Endothelial cell of umbilical vein (primary cell): ENCODE data around the gene RIPOR3. TPM values are rescaled to one million over a fixed set of nuclear protein-coding genes. Genes with fewer than 3 reads are reported as not detected.

Experiments used
- BruUV-seq: library from RNA; stranded (reverse); fragments of 400-500 nt; replicated peaks from 2 replicates; lab custom pipeline; 2021; lab: Mats Ljungman, UMichigan
- CTCF ChIA-PET: fragments of 300-600, 350-600 bp; sonication (Branson Sonifier 250); formaldehyde crosslinking; loops from one replicate; lab custom pipeline; 2021; ENCODE audit warnings: antibody characterized with exemption, inconsistent platforms; lab: Charles Lee
- POLR2A ChIA-PET: fragments of 300-600, 350-600 bp; sonication (Branson Sonifier 250); formaldehyde crosslinking; loops from one replicate; lab custom pipeline; 2021; ENCODE audit warnings: antibody characterized with exemption, inconsistent platforms; lab: Charles Lee
- DNase-seq: peaks from one replicate; pipeline ENCODE4 v3.0.0-alpha.2; 2011; ENCODE audit warnings: low read depth, low spot score
- FAIRE-seq: peaks from 2 replicates; lab custom pipeline; 2011; peaks lifted over from hg19 to GRCh38; lab: Jason Lieb, UNC
- H2AFZ ChIP-seq: 2 replicates; pipeline ENCODE4 v1.6.0; 2012; ENCODE audit warnings: low read depth, low read length, control low read depth, inconsistent platforms
- H3K27ac ChIP-seq: 2 replicates; pipeline ENCODE4 v1.5.1; 2011; ENCODE audit warnings: low read depth, mild to moderate bottlenecking, control low read depth, low read length, moderate library complexity; ENCODE audit not compliant: insufficient read depth
- H3K27me3 ChIP-seq, 2 experiments: 2 replicates each; pipeline versions ENCODE4 v1.6.0 to v1.6.1; 2011; ENCODE audit warnings: low read length in 2 of 2, mixed read lengths in 1 of 2; ENCODE audit not compliant: control insufficient read depth in 2 of 2, insufficient read depth in 2 of 2
- H3K36me3 ChIP-seq, 2 experiments: 2 replicates in 1 of 2; 3 replicates in 1 of 2; pipeline ENCODE4 v1.5.1; 2011; ENCODE audit warnings: low read length in 2 of 2, mild to moderate bottlenecking in 1 of 2, moderate library complexity in 1 of 2; ENCODE audit not compliant: control insufficient read depth in 2 of 2, insufficient read depth in 2 of 2; ENCODE audit errors: extremely low read depth in 1 of 2
- H3K4me1 ChIP-seq: 3 replicates; pipeline ENCODE4 v1.5.1; 2011; ENCODE audit warnings: mild to moderate bottlenecking, low read length; ENCODE audit not compliant: control insufficient read depth, insufficient read depth; ENCODE audit errors: extremely low read depth
- H3K4me2 ChIP-seq: 2 replicates; pipeline ENCODE4 v1.6.1; 2011; ENCODE audit warnings: low read length, control low read depth, mixed read lengths; ENCODE audit not compliant: insufficient read depth
- H3K4me3 ChIP-seq, 3 experiments: fragments of 200-600 bp in 1 of 3; sonication (generic), shearing (Covaris generic) in 1 of 3; replicated peaks in 1 of 3; 2 replicates each; pipeline ENCODE4 v1.5.1; 2011 to 2016; ENCODE audit warnings: control low read depth in 3 of 3, low read length in 3 of 3, mild to moderate bottlenecking in 2 of 3, inconsistent platforms in 1 of 3, low read depth in 1 of 3, moderate library complexity in 1 of 3; ENCODE audit not compliant: insufficient read depth in 1 of 3
- H3K79me2 ChIP-seq: 2 replicates; pipeline ENCODE4 v1.6.0; 2012; ENCODE audit warnings: low read length, inconsistent platforms; ENCODE audit not compliant: control insufficient read depth, insufficient read depth
- H3K9ac ChIP-seq: replicated peaks from 2 replicates; pipeline ENCODE3; 2011; ENCODE audit warnings: low read length, control low read depth; ENCODE audit not compliant: insufficient read depth; ENCODE audit errors: extremely low read depth
- H3K9me1 ChIP-seq: replicated peaks from 3 replicates; pipeline ENCODE4 v1.6.0; 2011; ENCODE audit warnings: mild to moderate bottlenecking, low read length; ENCODE audit not compliant: control insufficient read depth, insufficient read depth; ENCODE audit errors: extremely low read depth
- H3K9me3 ChIP-seq: replicated peaks from 2 replicates; pipeline ENCODE4 v1.5.1; 2012; ENCODE audit warnings: low read length, inconsistent platforms; ENCODE audit not compliant: control insufficient read depth, insufficient read depth
- H4K20me1 ChIP-seq: replicated peaks from 2 replicates; pipeline ENCODE3; 2011; ENCODE audit warnings: mild to moderate bottlenecking, low read length; ENCODE audit not compliant: control insufficient read depth, insufficient read depth; ENCODE audit errors: extremely low read depth
- EZH2 ChIP-seq: IDR thresholded peaks from 2 replicates; pipeline ENCODE4 v1.6.1; 2012; ENCODE audit warnings: borderline replicate concordance, low read depth, mild to moderate bottlenecking, moderate library complexity, low read length, inconsistent platforms; ENCODE audit not compliant: severe bottlenecking
- FOS ChIP-seq: IDR thresholded peaks from 2 replicates; pipeline ENCODE4 v1.6.1; 2011; ENCODE audit warnings: mild to moderate bottlenecking, low read length, moderate library complexity, borderline replicate concordance; ENCODE audit not compliant: insufficient read depth
- GATA2 ChIP-seq: IDR thresholded peaks from 2 replicates; pipeline ENCODE4 v1.7.0; 2011; ENCODE audit warnings: low read depth, mild to moderate bottlenecking, moderate library complexity, mixed read lengths, low read length; ENCODE audit not compliant: insufficient read length, insufficient read depth
- JUN ChIP-seq: IDR thresholded peaks from 2 replicates; pipeline ENCODE4 v1.6.1; 2011; ENCODE audit warnings: borderline replicate concordance, low read depth; ENCODE audit not compliant: insufficient read length, insufficient read depth
- MYC ChIP-seq: IDR thresholded peaks from one replicate; pipeline ENCODE4 v1.6.1; 2011; ENCODE audit warnings: mild to moderate bottlenecking, low read depth, low read length
- POLR2A ChIP-seq: IDR thresholded peaks from 2 replicates; pipeline ENCODE4 v1.6.1; 2012; ENCODE audit warnings: low read depth, mild to moderate bottlenecking, control low read depth, low read length
- dilution Hi-C: fragments of 300-500 bp; cut with MboI; formaldehyde crosslinking; loops from one replicate; pipeline ENCODE4 v1.15.0; 2019; ENCODE audit warnings: low sequenced_read_pairs; ENCODE audit not compliant: extremely low pct_ligation_motif_present
- intact Hi-C: fragments of 100-400 bp; cut with micrococcal nuclease; formaldehyde crosslinking; loops from one replicate; pipeline ENCODE4 v1.10.0; 2022
- polyA plus RNA-seq, 4 experiments: library from polyadenylated mRNA; depleted of rRNA in 3 of 4; stranded (reverse) in 3 of 4; unstranded in 1 of 4; fragments of >200 nt; gene quantifications; 2 replicates each; pipeline versions ENCODE4 v1.2.1 to v1.2.3, GENCODE V29; 2011 to 2012; ENCODE audit warnings: missing spikeins in 1 of 4
- total RNA-seq: library from RNA; stranded (reverse); gene quantifications from 2 replicates; pipeline ENCODE4 v1.2.3, GENCODE V29; 2021

Gene RIPOR3
- total and polyA plus RNA-seq, 2 donors (not counting 3 experiments of a cell fraction or from before 2014, with no cell fraction given): not detected

GRCh38 chr20:50692552-50692933 is 1.2 kb upstream of the RIPOR3 start:
- dilution Hi-C loops (no loop called here), intact Hi-C loops (no loop called here)
- no peaks in the 10 kb centered on the region for H3K9me3 ChIP-seq
- H3K27ac ChIP-seq: no peak overlapping the region
- H4K20me1 ChIP-seq: no peaks in the 10 kb centered on the region
- POLR2A ChIA-PET: no interaction called here
- H3K27me3 ChIP-seq: peaks cover 37 to 41% of the 10 kb centered on the region in 2 experiments
- TF ChIP-seq JUN: no peak
- TF ChIP-seq GATA2: no peak
- no peak overlapping the region for H3K4me3 ChIP-seq
- peak; percentile 12 for FAIRE-seq
- no peak overlapping the region for H2AFZ ChIP-seq
- H3K9ac ChIP-seq: no peak overlapping the region
- no peaks in the 10 kb centered on the region for H3K4me1 ChIP-seq
- H3K79me2 ChIP-seq: no peaks in the 10 kb centered on the region
- no peaks in the 10 kb centered on the region for H3K9me1 ChIP-seq
- no peak overlapping the region for H3K4me2 ChIP-seq
- BruUV-seq: no TSS peak
- CTCF ChIA-PET: no interaction called here
- no peak for DNase-seq
- no peaks in the 10 kb centered on the region for H3K36me3 ChIP-seq

GRCh38 chr20:50691573-50692551 is 520 bp upstream of the RIPOR3 start:
- peaks cover 37 to 41% of the 10 kb centered on the region in 2 experiments for H3K27me3 ChIP-seq
- no peak overlapping the region for H3K4me2 ChIP-seq
- H2AFZ ChIP-seq: no peak overlapping the region
- no peak overlapping the region for H3K4me3 ChIP-seq
- DNase-seq: no peak
- no peak overlapping the region for H3K27ac ChIP-seq
- H3K9ac ChIP-seq: no peak overlapping the region
- dilution Hi-C loops (no loop called here), intact Hi-C loops (no loop called here)
- POLR2A ChIA-PET: interaction anchor here (0.7 kb wide), 1 partner anchor 171 kb away, joined by 4 read pairs; no protein-coding TSS in a partner anchor
- H3K4me1 ChIP-seq: no peaks in the 10 kb centered on the region
- no peaks in the 10 kb centered on the region for H3K79me2 ChIP-seq
- no peak for FAIRE-seq
- CTCF ChIA-PET: interaction anchor here (1.3 kb wide), 1 partner anchor 58 kb away, joined by 4 read pairs; no protein-coding TSS in a partner anchor
- no peaks in the 10 kb centered on the region for H4K20me1 ChIP-seq
- no peaks in the 10 kb centered on the region for H3K9me1 ChIP-seq
- TF ChIP-seq MYC (no peak), FOS (no peak), EZH2 (peak; percentile 29), POLR2A (no peak)
- BruUV-seq: no TSS peak
- no peaks in the 10 kb centered on the region for H3K9me3 ChIP-seq
- no peaks in the 10 kb centered on the region for H3K36me3 ChIP-seq
